H1 (cell line): ENCODE data around the gene GALNT17. TPM values are rescaled to one million over a fixed set of nuclear protein-coding genes. Genes with fewer than 3 reads are reported as not detected.

Experiments used
- CTCF ChIA-PET: fragments of 300-600 bp; sonication (Branson Sonifier 250); formaldehyde crosslinking; loops from one replicate; lab custom pipeline; 2021; ENCODE audit not compliant: partially characterized antibody; lab: Charles Lee
- POLR2A ChIA-PET: fragments of 300-600 bp; sonication (Branson Sonifier 250); formaldehyde crosslinking; loops from one replicate; lab custom pipeline; 2021; ENCODE audit warnings: inconsistent platforms; ENCODE audit not compliant: partially characterized antibody; lab: Charles Lee
- DNase-seq, 2 experiments: peaks; one replicate each; pipeline versions ENCODE4 v3.0.0 to v3.0.0-alpha.2; 2010 to 2022; ENCODE audit warnings: low spot score in 2 of 2, low read depth in 1 of 2, mixed read lengths in 1 of 2
- FAIRE-seq: peaks from 2 replicates; lab custom pipeline; 2011; peaks lifted over from hg19 to GRCh38; lab: Jason Lieb, UNC
- H2AFZ ChIP-seq: 2 replicates; pipeline ENCODE4 v1.8.1; 2012; ENCODE audit warnings: low read length, inconsistent platforms
- H2AK5ac ChIP-seq: 2 replicates; pipeline ENCODE4 v1.6.1; 2013; ENCODE audit warnings: low read depth, low read length
- H2BK120ac ChIP-seq: replicated peaks from 2 replicates; pipeline ENCODE3; 2013; ENCODE audit warnings: low read depth, low read length, inconsistent platforms
- H2BK12ac ChIP-seq: 2 replicates; pipeline ENCODE4 v1.6.1; 2013; ENCODE audit warnings: low read depth, low read length
- H2BK15ac ChIP-seq: 2 replicates; pipeline ENCODE4 v1.6.1; 2013; ENCODE audit warnings: low read length
- H2BK20ac ChIP-seq: 2 replicates; pipeline ENCODE4 v1.6.1; 2013; ENCODE audit warnings: low read length
- H2BK5ac ChIP-seq: 2 replicates; pipeline ENCODE4 v1.6.1; 2013; ENCODE audit warnings: low read depth, low read length
- H3K14ac ChIP-seq: 2 replicates; pipeline ENCODE4 v1.6.1; 2013; ENCODE audit warnings: inconsistent platforms; ENCODE audit not compliant: insufficient read length
- H3K18ac ChIP-seq: 2 replicates; pipeline ENCODE4 v1.6.1; 2013; ENCODE audit warnings: low read length; ENCODE audit errors: extremely low read depth
- H3K23ac ChIP-seq: 2 replicates; pipeline ENCODE4 v1.6.1; 2013; ENCODE audit warnings: inconsistent platforms; ENCODE audit not compliant: insufficient read length
- H3K23me2 ChIP-seq: 2 replicates; pipeline ENCODE4 v1.6.1; 2013; ENCODE audit warnings: low read depth, low read length
- H3K27ac ChIP-seq: 2 replicates; pipeline ENCODE4 v1.6.1; 2011; ENCODE audit warnings: low read depth, low read length, inconsistent platforms
- H3K27me3 ChIP-seq, 4 experiments: replicated peaks in 1 of 4; 1 replicate in 1 of 4; 2 replicates in 3 of 4; pipeline versions ENCODE4 v1.6.1 to v1.8.1; 2011 to 2013; ENCODE audit warnings: low read length in 3 of 4, mild to moderate bottlenecking in 3 of 4, inconsistent platforms in 2 of 4, mixed read lengths in 2 of 4, moderate library complexity in 1 of 4; ENCODE audit not compliant: control insufficient read depth in 3 of 4, insufficient read depth in 3 of 4; ENCODE audit errors: extremely low read depth in 1 of 4
- H3K36me3 ChIP-seq, 4 experiments: 2 replicates each; pipeline versions ENCODE4 v1.6.1 to v1.8.1; 2011 to 2013; ENCODE audit warnings: mild to moderate bottlenecking in 4 of 4, low read length in 3 of 4, moderate library complexity in 2 of 4, control low read depth in 1 of 4, inconsistent platforms in 1 of 4; ENCODE audit not compliant: insufficient read depth in 4 of 4, control insufficient read depth in 2 of 4
- H3K4ac ChIP-seq: replicated peaks from 2 replicates; pipeline ENCODE3; 2013; ENCODE audit warnings: low read length, low read depth, mixed read lengths, inconsistent platforms; ENCODE audit not compliant: insufficient read length
- H3K4me1 ChIP-seq, 4 experiments: replicated peaks in 1 of 4; 1 replicate in 1 of 4; 2 replicates in 3 of 4; pipeline versions ENCODE4 v1.6.1 to v1.8.1; 2011 to 2013; ENCODE audit warnings: low read length in 3 of 4, inconsistent platforms in 2 of 4, mixed read lengths in 1 of 4; ENCODE audit not compliant: insufficient read depth in 4 of 4, control insufficient read depth in 3 of 4
- H3K4me2 ChIP-seq, 2 experiments: 2 replicates each; pipeline versions ENCODE4 v1.6.1 to v1.8.1; 2011 to 2013; ENCODE audit warnings: low read depth in 2 of 2, low read length in 2 of 2, control low read depth in 1 of 2, inconsistent platforms in 1 of 2, mild to moderate bottlenecking in 1 of 2; ENCODE audit not compliant: insufficient read depth in 1 of 2
- H3K4me3 ChIP-seq, 4 experiments: fragments of 200-600, 300-600 bp in 1 of 4; sonication (generic), shearing (Covaris generic), sonication (Bioruptor Twin) in 1 of 4; 2 replicates each; pipeline versions ENCODE4 v1.5.1 to v1.8.1; 2011 to 2016; ENCODE audit warnings: low read length in 4 of 4, low read depth in 3 of 4, control low read depth in 2 of 4, inconsistent platforms in 2 of 4, mild to moderate bottlenecking in 2 of 4, mixed read lengths in 1 of 4, moderate library complexity in 1 of 4; ENCODE audit not compliant: insufficient read depth in 2 of 4; ENCODE audit errors: extremely low read depth in 1 of 4
- H3K56ac ChIP-seq: replicated peaks from 2 replicates; pipeline ENCODE3; 2013; ENCODE audit warnings: low read depth, mild to moderate bottlenecking, mixed read lengths, low read length, inconsistent platforms; ENCODE audit not compliant: insufficient read length
- H3K79me1 ChIP-seq: 2 replicates; pipeline ENCODE4 v1.6.1; 2013; ENCODE audit warnings: low read depth, low read length, control low read depth
- H3K79me2 ChIP-seq, 2 experiments: 2 replicates each; pipeline versions ENCODE4 v1.6.1 to v1.8.1; 2012 to 2013; ENCODE audit warnings: low read length in 2 of 2, mild to moderate bottlenecking in 2 of 2, inconsistent platforms in 1 of 2; ENCODE audit not compliant: insufficient read depth in 2 of 2, control insufficient read depth in 1 of 2
- H3K9ac ChIP-seq, 4 experiments: replicated peaks in 1 of 4; 1 replicate in 1 of 4; 2 replicates in 3 of 4; pipeline versions ENCODE4 v1.6.1 to v1.8.1; 2011 to 2013; ENCODE audit warnings: low read depth in 3 of 4, low read length in 3 of 4, control low read depth in 2 of 4, mild to moderate bottlenecking in 2 of 4, moderate library complexity in 2 of 4, inconsistent platforms in 1 of 4; ENCODE audit errors: extremely low read depth in 1 of 4
- H3K9me3 ChIP-seq, 2 experiments: 2 replicates each; pipeline versions ENCODE4 v1.6.1 to v1.8.1; 2012 to 2013; ENCODE audit warnings: mild to moderate bottlenecking in 2 of 2, moderate library complexity in 2 of 2, control low read depth in 1 of 2, inconsistent platforms in 1 of 2, low read depth in 1 of 2, low read length in 1 of 2, mixed read lengths in 1 of 2; ENCODE audit not compliant: insufficient read depth in 2 of 2
- H4K20me1 ChIP-seq, 2 experiments: replicated peaks in 1 of 2; 2 replicates each; pipeline versions ENCODE3 to v1.8.1; 2011 to 2013; ENCODE audit warnings: inconsistent platforms in 2 of 2, low read length in 2 of 2, mild to moderate bottlenecking in 1 of 2; ENCODE audit not compliant: insufficient read depth in 2 of 2, control insufficient read depth in 1 of 2
- H4K5ac ChIP-seq: 2 replicates; pipeline ENCODE4 v1.6.1; 2013; ENCODE audit warnings: low read length, low read depth, mixed read lengths, inconsistent platforms; ENCODE audit not compliant: insufficient read length
- H4K8ac ChIP-seq: 2 replicates; pipeline ENCODE4 v1.8.0; 2013; ENCODE audit warnings: mild to moderate bottlenecking, moderate library complexity, low read length, inconsistent platforms; ENCODE audit not compliant: insufficient read depth; ENCODE audit errors: extremely low read depth
- H4K91ac ChIP-seq: replicated peaks from 2 replicates; pipeline ENCODE3; 2013; ENCODE audit warnings: low read length, mixed read lengths, inconsistent platforms; ENCODE audit not compliant: insufficient read length
- BCL11A ChIP-seq, 2 experiments: IDR thresholded peaks; one replicate each; pipeline ENCODE4 v1.6.1; 2011; ENCODE audit warnings: low read depth in 2 of 2, low read length in 2 of 2, mild to moderate bottlenecking in 2 of 2
- EP300 ChIP-seq, 2 experiments: IDR thresholded peaks; 1 replicate in 1 of 2; 2 replicates in 1 of 2; pipeline ENCODE4 v1.6.1; 2011 to 2012; ENCODE audit warnings: low read depth in 2 of 2, low read length in 2 of 2, mild to moderate bottlenecking in 2 of 2, borderline replicate concordance in 1 of 2, inconsistent platforms in 1 of 2, moderate library complexity in 1 of 2
- KDM1A ChIP-seq: fragments of 200-600, 300-600 bp; sonication (generic); IDR thresholded peaks from 2 replicates; pipeline ENCODE4 v1.7.1; 2016; ENCODE audit warnings: mild to moderate bottlenecking, low read length, borderline replicate concordance
- RAD21 ChIP-seq, 2 experiments: IDR thresholded peaks in 1 of 2; conservative IDR thresholded peaks in 1 of 2; 2 replicates each; pipeline ENCODE4 v1.6.1; 2011; ENCODE audit warnings: low read depth in 2 of 2, low read length in 2 of 2, improper control_type of control experiment in 1 of 2, inconsistent platforms in 1 of 2, mild to moderate bottlenecking in 1 of 2, moderate library complexity in 1 of 2
- RFX5 ChIP-seq: IDR thresholded peaks from 2 replicates; pipeline ENCODE4 v1.6.1; 2011; ENCODE audit warnings: low read depth, low read length, improper control_type of control experiment, borderline replicate concordance
- WGBS, 2 experiments: shearing (Covaris generic) in 1 of 2; methylation state at CpG; one replicate each; pipeline versions ENCODE4 v1.1.6 to v1.1.7; 2013 to 2015; ENCODE audit warnings: low lambda C conversion rate in 2 of 2, mixed read lengths in 2 of 2, inconsistent platforms in 1 of 2, low coverage in 1 of 2, missing lambda C conversion rate in 1 of 2; ENCODE audit not compliant: insufficient replicate concordance in 2 of 2, insufficient coverage in 1 of 2, insufficient read length in 1 of 2; ENCODE audit errors: extremely low coverage in 1 of 2, missing lambda C conversion rate in 1 of 2; 5-methylcytosine and 5-hydroxymethylcytosine counted together
- polyA plus RNA-seq, 7 experiments: library from polyadenylated mRNA; depleted of rRNA in 3 of 7; stranded (reverse) in 5 of 7; unstranded in 2 of 7; fragments of >200 nt in 5 of 7; fragments of 200-250 nt in 2 of 7; gene quantifications; 1 replicate in 5 of 7; 2 replicates in 1 of 7; 4 replicates in 1 of 7; pipeline versions ENCODE4 v1.2.1 to v1.2.3, GENCODE V29; 2011 to 2013; ENCODE audit warnings: missing spikeins in 2 of 7, mixed read lengths in 2 of 7
- total RNA-seq: library from RNA; stranded (reverse); fragmentation: NEBNext Ultra II Directional; extraction: Animal tissue kit (Norgen Biotek cat#: 25700); gene quantifications from 2 replicates; pipeline ENCODE4 v1.2.1, GENCODE V29; 2021

GALNT17 gene
- total and polyA plus RNA-seq, 2 of the 8 experiments (the other 6 are each of a cell fraction or from before 2014, with no cell fraction given): 37.7 to 47.0 TPM

- Histone ChIP-seq H2AK5ac (no peak overlapping the region), H3K79me1 (peaks cover 5% of the 10 kb centered on the region; the same call in 1 of the 2 replicates), H2BK12ac (0 out of 2 replicates have a peak overlapping the region, but pooled peaks have one; percentile 10), H3K14ac (no peak overlapping the region), H4K20me1 (no peaks in the 10 kb centered on the region), H3K9ac (no peak overlapping the region), H4K91ac (no peak overlapping the region), H3K27ac (no peak overlapping the region), H3K56ac (no peak overlapping the region), H3K4me3 (no peak overlapping the region), H3K4ac (no peak overlapping the region), H3K9me3 (no peaks in the 10 kb centered on the region), H2BK20ac (no peak overlapping the region), H4K5ac (no peak overlapping the region), H3K23me2 (no peaks in the 10 kb centered on the region), H3K18ac (no peak overlapping the region), H2BK120ac (no peak overlapping the region), H3K79me2 (peaks cover 2 to 79% of the 10 kb centered on the region in 2 experiments; a peak in 3 of 4 replicates), H3K36me3 (no peaks in the 10 kb centered on the region), H3K4me2 (peak overlapping the region in 1 of 2 experiments; percentile 13; a peak in 1 of 4 replicates), H2BK5ac (no peak overlapping the region), H3K27me3 (no peaks in the 10 kb centered on the region), H3K23ac (no peak overlapping the region), H3K4me1 (peaks cover 10 to 16% (median 13%) of the 10 kb centered on the region in 4 experiments; a peak in 6 of 7 replicates), H2BK15ac (no peak overlapping the region), H4K8ac (no peak overlapping the region), H2AFZ (no peak overlapping the region)
- FAIRE-seq (peak; percentile 75), DNase-seq (no peak)
- ChIA-PET CTCF (interaction anchor here (0.6 to 1.6 kb wide), 6 partner anchors 8 to 496 kb away, joined by 3 to 5 read pairs (median 4); no protein-coding TSS in a partner anchor), POLR2A (interaction anchor here (0.8 to 2.1 kb wide), 5 partner anchors 9 to 408 kb away, joined by 3 to 8 read pairs (median 3); no protein-coding TSS in a partner anchor)
- WGBS, 2 experiments: 59% methylated on average over 5 of the region's 5 CpGs; no CpG with 5 or more reads in 1 of the 2 experiments
- TF ChIP-seq EP300 (IDR thresholded peaks at IDR 0.05; ENCODE audit: borderline replicate concordance in 1 of 2, low read depth in 2 of 2, low read length in 2 of 2) (no peak), RAD21 (IDR thresholded peaks at IDR 0.05 in 1 of 2, conservative IDR thresholded peaks at IDR 0.05 in 1 of 2; ENCODE audit: low read depth in 2 of 2, low read length in 2 of 2) (peak; percentile 9 to 33; a peak in 3 of 4 replicates), KDM1A (no peak), BCL11A (IDR thresholded peaks at IDR 0.05; ENCODE audit: low read depth in 2 of 2, low read length in 2 of 2) (no peak), RFX5 (no peak)
These were observed 193.2 kb downstream of the GALNT17 start for GRCh38 chr7:71325151-71325550.
